GM12874 (cell line): ENCODE measurements around the gene GSK3A.

ENCODE experiments used
- TF ChIP-seq, protein P1 (sequence below): IDR thresholded peaks from 2 replicates; pipeline ENCODE4 v1.5.1; 2011; ENCODE audit warnings: low read depth, mild to moderate bottlenecking, control low read depth, low read length, moderate library complexity; ENCODE audit not compliant: insufficient read depth

Gene GSK3A

DNA sequence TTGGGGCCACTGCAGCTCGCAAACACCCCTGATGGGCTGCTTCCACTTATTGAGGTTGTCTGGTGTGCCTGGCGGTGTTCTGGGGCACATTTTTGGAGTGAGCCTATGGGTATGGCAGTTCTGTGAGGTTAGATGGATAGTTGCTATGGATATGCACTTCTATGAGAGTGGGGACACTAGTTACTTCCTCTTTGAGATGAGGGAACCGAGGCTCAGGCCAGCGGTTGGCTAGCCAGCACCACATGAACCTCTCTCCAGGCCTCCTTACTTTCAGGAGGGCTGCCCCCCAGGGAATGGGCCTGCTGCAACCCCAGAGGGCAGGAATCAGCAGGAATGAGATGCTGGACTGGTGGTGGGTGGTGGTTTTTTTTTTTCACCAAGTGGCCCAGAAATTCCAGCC is 46.0 kb upstream of the GSK3A start:
- TF ChIP-seq, protein P1, sequence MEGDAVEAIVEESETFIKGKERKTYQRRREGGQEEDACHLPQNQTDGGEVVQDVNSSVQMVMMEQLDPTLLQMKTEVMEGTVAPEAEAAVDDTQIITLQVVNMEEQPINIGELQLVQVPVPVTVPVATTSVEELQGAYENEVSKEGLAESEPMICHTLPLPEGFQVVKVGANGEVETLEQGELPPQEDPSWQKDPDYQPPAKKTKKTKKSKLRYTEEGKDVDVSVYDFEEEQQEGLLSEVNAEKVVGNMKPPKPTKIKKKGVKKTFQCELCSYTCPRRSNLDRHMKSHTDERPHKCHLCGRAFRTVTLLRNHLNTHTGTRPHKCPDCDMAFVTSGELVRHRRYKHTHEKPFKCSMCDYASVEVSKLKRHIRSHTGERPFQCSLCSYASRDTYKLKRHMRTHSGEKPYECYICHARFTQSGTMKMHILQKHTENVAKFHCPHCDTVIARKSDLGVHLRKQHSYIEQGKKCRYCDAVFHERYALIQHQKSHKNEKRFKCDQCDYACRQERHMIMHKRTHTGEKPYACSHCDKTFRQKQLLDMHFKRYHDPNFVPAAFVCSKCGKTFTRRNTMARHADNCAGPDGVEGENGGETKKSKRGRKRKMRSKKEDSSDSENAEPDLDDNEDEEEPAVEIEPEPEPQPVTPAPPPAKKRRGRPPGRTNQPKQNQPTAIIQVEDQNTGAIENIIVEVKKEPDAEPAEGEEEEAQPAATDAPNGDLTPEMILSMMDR: no peak

DNA sequence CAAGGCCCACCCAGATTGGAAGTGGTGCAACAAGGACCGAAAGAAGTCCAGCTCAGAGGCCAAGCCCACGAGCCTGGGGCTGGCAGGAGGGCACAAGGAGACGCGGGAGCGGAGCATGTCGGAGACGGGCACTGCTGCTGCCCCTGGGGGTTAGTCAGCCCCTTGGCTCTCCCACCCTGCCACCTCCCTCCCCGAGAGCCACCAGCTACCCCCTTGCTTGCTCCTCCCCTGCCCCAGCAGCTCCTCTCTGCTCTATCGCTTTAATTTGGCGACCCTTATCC is 45.4 kb upstream of the GSK3A start:
- TF ChIP-seq, protein P1: no peak

DNA sequence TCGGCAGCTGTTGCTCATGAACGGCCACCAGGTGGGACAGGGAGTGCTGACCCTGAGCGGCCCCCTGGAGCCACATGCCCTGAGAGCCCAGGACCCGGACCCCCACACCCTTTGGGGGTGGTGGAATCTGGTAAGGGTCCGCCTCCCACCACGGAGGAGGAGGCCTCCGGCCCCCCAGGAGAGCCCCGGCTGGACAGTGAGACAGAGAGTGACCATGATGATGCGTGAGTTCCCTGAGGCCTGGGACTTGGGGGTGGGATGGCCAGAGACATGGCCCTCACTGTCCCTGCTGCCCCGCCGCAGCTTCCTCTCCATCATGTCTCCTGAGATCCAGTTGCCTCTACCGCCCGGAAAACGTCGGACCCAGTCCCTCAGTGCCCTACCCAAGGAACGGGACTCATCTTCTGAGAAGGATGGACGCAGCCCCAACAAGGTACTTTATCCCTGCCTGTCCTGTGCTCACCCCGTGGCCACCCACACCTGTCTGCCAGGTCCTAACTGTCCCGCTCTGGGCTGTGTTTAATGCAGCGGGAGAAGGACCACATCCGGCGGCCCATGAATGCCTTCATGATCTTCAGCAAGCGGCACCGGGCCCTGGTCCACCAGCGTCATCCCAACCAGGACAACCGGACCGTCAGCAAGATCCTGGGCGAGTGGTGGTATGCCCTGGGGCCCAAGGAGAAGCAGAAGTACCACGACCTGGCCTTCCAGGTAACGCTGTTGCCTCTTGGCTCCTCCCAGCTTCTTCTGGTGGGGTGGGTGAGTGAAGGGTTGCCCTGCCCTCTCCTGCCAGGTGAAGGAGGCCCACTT is 44.8 kb upstream of the GSK3A start:
- TF ChIP-seq, protein P1: no peak

- TF ChIP-seq, protein P1: no peak
Observed at GRCh38 chr19:42286349-42287016, 44.1 kb upstream of the GSK3A start.

GRCh38 chr19:42285988-42286348 is 43.6 kb upstream of the GSK3A start:
- TF ChIP-seq, protein P1: no peak

GRCh38 chr19:42285541-42285941 is 43.1 kb upstream of the GSK3A start:
- TF ChIP-seq, protein P1: peak; percentile 16; the same call in 1 of the 2 replicates

DNA sequence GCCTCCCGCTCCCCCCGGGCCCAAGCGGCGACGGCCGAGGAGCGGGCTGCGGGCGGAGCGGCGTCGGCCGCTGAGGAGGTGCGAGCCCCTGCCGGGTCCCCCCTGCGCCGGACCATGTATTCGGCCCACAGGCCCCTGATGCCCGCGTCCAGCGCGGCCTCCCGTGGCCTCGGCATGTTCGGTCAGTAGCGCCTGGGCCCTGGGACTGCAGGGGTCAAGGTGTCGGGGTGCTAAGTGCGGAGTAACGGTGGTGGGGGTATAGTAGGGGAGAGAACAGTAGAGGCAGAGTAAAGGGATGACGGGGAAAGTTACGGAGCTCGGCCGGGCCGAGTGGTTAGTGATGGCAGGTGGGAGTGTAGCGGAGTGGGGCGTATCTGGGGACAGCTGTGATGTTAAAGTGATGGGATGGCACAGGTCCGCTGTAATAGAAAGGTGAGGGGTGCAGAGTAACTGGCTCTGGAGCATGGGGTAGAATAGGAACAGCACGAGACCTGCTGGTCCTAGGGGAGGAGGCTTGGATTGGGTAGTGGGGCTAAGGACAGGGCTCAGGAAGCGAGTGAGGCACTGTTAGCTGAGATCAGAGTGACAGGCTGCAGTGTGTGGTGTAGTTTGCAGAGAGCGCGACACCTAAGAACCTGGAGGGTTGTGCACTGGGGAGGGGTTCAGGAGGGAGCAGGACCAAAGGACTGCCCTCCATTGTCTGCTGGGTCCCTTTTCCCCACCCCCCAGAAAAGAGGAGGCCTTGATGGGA is 42.4 kb upstream of the GSK3A start:
- TF ChIP-seq, protein P1: no peak
